ENCODE measurements around the gene FOXN4. TPM values are rescaled to one million over a fixed set of nuclear protein-coding genes. Genes with fewer than 3 reads are reported as not detected.

FOXN4 gene
- total and polyA plus RNA-seq, 2 of the 13 experiments (the other 11 are each of a cell fraction or from before 2014, with no cell fraction given) = 0.11 TPM; not detected in 1

GRCh38 chr12:109277255-109277898 is 31.7 kb downstream of the FOXN4 start (continued):
- no peak for TF ChIP-seq TFAP4 (IDR thresholded peaks at IDR 0.05; ENCODE audit: borderline replicate concordance, low read depth)

- no peaks in the 10 kb centered on the region for H3K9me3 ChIP-seq (ENCODE audit: low read length)
- H2AFZ ChIP-seq (ENCODE audit: low read length) = no peak overlapping the region
- BruUV-seq (replicated peaks) = no TSS peak
- H3K4me1 ChIP-seq (ENCODE audit: insufficient read depth, low read length) = peaks cover 41% of the 10 kb centered on the region
- no peak overlapping the region for H3K9ac ChIP-seq (ENCODE audit: insufficient read depth, low read depth, low read length)
- no peak overlapping the region for H3K4me2 ChIP-seq (ENCODE audit: low read depth, low read length)
- ChIA-PET CTCF (ENCODE audit: low intra/inter-chr PET ratio, low total read pairs) (no interaction called here), POLR2A (no interaction called here)
- FAIRE-seq (no peak), DNase-seq (ENCODE audit: low spot score) (no peak), ATAC-seq (no peak)
- no peaks in the 10 kb centered on the region for H3K79me2 ChIP-seq (ENCODE audit: insufficient read depth, low read length)
- no peaks in the 10 kb centered on the region for H4K20me1 ChIP-seq (ENCODE audit: insufficient read depth, low read length)
- intact Hi-C loops (cut with micrococcal nuclease; ENCODE audit: unreplicated experiment) = no loop called here
- in situ Hi-C loops (cut with HindIII; ENCODE audit: extremely low pct_ligation_motif_present, low pct_unique_long_range_greater_than_20kb) = no loop called here
- no peak overlapping the region for H3K27ac ChIP-seq (ENCODE audit: extremely low read length, insufficient read depth, low read length)
- no peak for TF ChIP-seq AGO2 (optimal IDR thresholded peaks at IDR 0.05; ENCODE audit: low read depth, low read length)
- peak; percentile 95 for TF ChIP-seq ZNF629 (CRISPR knock-in tag; conservative IDR thresholded peaks at IDR 0.05)
- TF ChIP-seq MAFK (conservative IDR thresholded peaks at IDR 0.05 in 1 of 2, IDR thresholded peaks at IDR 0.05 in 1 of 2; ENCODE audit: low read length in 2 of 2) = no peak
- 0 out of 2 replicates have a peak, but pooled peaks have one; percentile 17 for TF ChIP-seq ZMYM3 (CRISPR knock-in tag; IDR thresholded peaks at IDR 0.05)
- TF ChIP-seq TBL1XR1 (IDR thresholded peaks at IDR 0.05; ENCODE audit: borderline replicate concordance, low read length, partially characterized antibody) = no peak
- WGBS (ENCODE audit: low lambda C conversion rate) = 21% methylated on average over 2 of the region's 5 CpGs
- no peaks in the 10 kb centered on the region for H3K36me3 ChIP-seq (replicated peaks in 1 of 2; ENCODE audit: control insufficient read depth in 1 of 2, insufficient read depth in 2 of 2, low read length in 2 of 2)
- no peaks in the 10 kb centered on the region for H3K27me3 ChIP-seq (ENCODE audit: control insufficient read depth in 1 of 2, insufficient read depth in 2 of 2, low read length in 2 of 2)
- no peak overlapping the region for H3K4me3 ChIP-seq (replicated peaks in 1 of 3; ENCODE audit: insufficient read depth in 1 of 3, low read depth in 2 of 3, low read length in 3 of 3)
Measured at GRCh38 chr12:109276160-109276559, 32.9 kb downstream of the FOXN4 start.
